Activated CD8-positive, alpha-beta T cell treated with anti-CD3 and anti-CD28 coated beads for 36 hours (primary cell): Measurements from ENCODE around the gene SUSD1. TPM values are rescaled to one million over a fixed set of nuclear protein-coding genes. Genes with fewer than 3 reads are reported as not detected.

ENCODE experiments used
- ATAC-seq: fragments of 200-7000 bp; cut with Tn5 transposase; one replicate; pipeline ENCODE4 v1.10.0; 2021; ENCODE audit warnings: mild to moderate bottlenecking, moderate library complexity
- CTCF ChIA-PET: fragments of 350-600 bp; sonication (Branson Sonifier 250); formaldehyde crosslinking; loops from one replicate; lab custom pipeline; 2021; ENCODE audit warnings: antibody characterized with exemption; lab: Charles Lee
- POLR2A ChIA-PET: fragments of 350-600 bp; sonication (Branson Sonifier 250); formaldehyde crosslinking; loops from one replicate; lab custom pipeline; 2021; ENCODE audit warnings: antibody characterized with exemption; lab: Charles Lee
- DNase-seq: peaks from one replicate; pipeline ENCODE4 v3.0.0-alpha.2; 2020
- H3K27ac Mint-ChIP-seq: one replicate; pipeline ENCODE4 v1.8.0; 2021; ENCODE audit warnings: mild to moderate bottlenecking, mixed read lengths
- H3K27me3 Mint-ChIP-seq: one replicate; pipeline ENCODE4 v1.8.0; 2021; ENCODE audit warnings: mixed read lengths
- H3K36me3 Mint-ChIP-seq: one replicate; pipeline ENCODE4 v1.8.0; 2021; ENCODE audit warnings: low read depth, mixed read lengths
- H3K4me1 Mint-ChIP-seq: one replicate; pipeline ENCODE4 v1.8.0; 2021; ENCODE audit warnings: low read depth, mixed read lengths
- H3K4me3 Mint-ChIP-seq: one replicate; pipeline ENCODE4 v1.8.0; 2021; ENCODE audit warnings: mild to moderate bottlenecking, moderate library complexity, mixed read lengths
- H3K9me3 Mint-ChIP-seq: one replicate; pipeline ENCODE4 v1.8.0; 2021; ENCODE audit warnings: mixed read lengths
- CTCF ChIP-seq: fragments of 200-600 bp; IDR thresholded peaks from one replicate; pipeline ENCODE4 v1.8.0; 2022; ENCODE audit warnings: antibody characterized with exemption, mild to moderate bottlenecking
- intact Hi-C: fragments of 100-400 bp; cut with micrococcal nuclease; formaldehyde crosslinking; loops from one replicate; pipeline ENCODE4 v1.10.0; 2022
- total RNA-seq, 2 experiments: library from RNA; stranded (reverse); gene quantifications; one replicate each; pipeline ENCODE4 v1.2.3, GENCODE V29; 2021

The SUSD1 gene
- total RNA-seq, 2 experiments from 2014 or later: 3.0 to 3.6 TPM

GRCh38 chr9:112149211-112149610 lies 25.9 kb downstream of the SUSD1 start:
- ChIA-PET POLR2A (interaction anchor here (0.8 kb wide), 1 partner anchor 70 kb away, joined by 3 read pairs; no protein-coding TSS in a partner anchor), CTCF (interaction anchor here (1.0 kb wide), 1 partner anchor 9 kb away, joined by 3 read pairs; no protein-coding TSS in a partner anchor)
- Mint-ChIP-seq H3K27me3 (no peaks in the 10 kb centered on the region), H3K4me3 (no peak overlapping the region), H3K9me3 (no peaks in the 10 kb centered on the region), H3K36me3 (no peaks in the 10 kb centered on the region), H3K27ac (no peak overlapping the region), H3K4me1 (no peaks in the 10 kb centered on the region)
- no peak for DNase-seq
- no peak for TF ChIP-seq CTCF
- intact Hi-C loops: no loop called here
- no peak for ATAC-seq

- intact Hi-C loops: no loop called here
- CTCF ChIA-PET: interaction anchor here (0.7 to 0.9 kb wide), 2 partner anchors 33 to 186 kb away, joined by 4 read pairs; no protein-coding TSS in a partner anchor
- no peak for TF ChIP-seq CTCF
- ATAC-seq: no peak
- no peak overlapping the region for H3K4me3 Mint-ChIP-seq
- DNase-seq: no peak
- H3K9me3 Mint-ChIP-seq: no peaks in the 10 kb centered on the region
- peaks cover 4% of the 10 kb centered on the region for H3K36me3 Mint-ChIP-seq
- POLR2A ChIA-PET: no interaction called here
- no peaks in the 10 kb centered on the region for H3K27me3 Mint-ChIP-seq
- H3K4me1 Mint-ChIP-seq: no peaks in the 10 kb centered on the region
- no peak overlapping the region for H3K27ac Mint-ChIP-seq
These were observed 29.2 kb downstream of the SUSD1 start for GRCh38 chr9:112145886-112146285.

GRCh38 chr9:112144807-112145206 lies 30.3 kb downstream of the SUSD1 start:
- ChIA-PET CTCF (no interaction called here), POLR2A (no interaction called here)
- H3K9me3 Mint-ChIP-seq: no peaks in the 10 kb centered on the region
- no peak overlapping the region for H3K4me3 Mint-ChIP-seq
- intact Hi-C loops: no loop called here
- DNase-seq: no peak
- peaks cover 5% of the 10 kb centered on the region for H3K36me3 Mint-ChIP-seq
- no peaks in the 10 kb centered on the region for H3K4me1 Mint-ChIP-seq
- no peaks in the 10 kb centered on the region for H3K27me3 Mint-ChIP-seq
- no peak for ATAC-seq
- no peak overlapping the region for H3K27ac Mint-ChIP-seq
- no peak for TF ChIP-seq CTCF

- CTCF ChIA-PET: interaction anchor here (1.5 kb wide), 1 partner anchor 147 kb away, joined by 3 read pairs; no protein-coding TSS in a partner anchor
- POLR2A ChIA-PET: no interaction called here
These were observed 32.7 kb downstream of the SUSD1 start for GRCh38 chr9:112142420-112142819.

GRCh38 chr9:112140936-112141335 lies 34.2 kb downstream of the SUSD1 start:
- Mint-ChIP-seq H3K4me3 (no peak overlapping the region), H3K4me1 (no peaks in the 10 kb centered on the region), H3K27ac (no peak overlapping the region), H3K27me3 (no peaks in the 10 kb centered on the region), H3K36me3 (peaks cover 5% of the 10 kb centered on the region), H3K9me3 (no peaks in the 10 kb centered on the region)
- DNase-seq: no peak
- ChIA-PET CTCF (no interaction called here), POLR2A (no interaction called here)
- intact Hi-C loops: no loop called here
- peak; percentile 17 for ATAC-seq
- no peak for TF ChIP-seq CTCF

More at GRCh38 chr9:112142420-112142819, 32.7 kb downstream of the SUSD1 start:
- no peak for ATAC-seq
- Mint-ChIP-seq H3K4me1 (no peaks in the 10 kb centered on the region), H3K4me3 (no peak overlapping the region), H3K27ac (no peak overlapping the region), H3K27me3 (no peaks in the 10 kb centered on the region), H3K36me3 (peaks cover 5% of the 10 kb centered on the region), H3K9me3 (no peaks in the 10 kb centered on the region)
- no peak for DNase-seq
- intact Hi-C loops: no loop called here
- TF ChIP-seq CTCF: no peak
